Transverse colon (tissue), 4 donors: ENCODE results near the gene PTGR3.

Experiments
- CTCF ChIP-seq, 5 experiments: fragments of 200-600 bp in 3 of 5; fragments of 450-650 bp in 2 of 5; sonication (generic) in 3 of 5; IDR thresholded peaks; 1 replicate in 2 of 5; 2 replicates in 3 of 5; pipeline ENCODE4 v1.5.1; 2016 to 2017; ENCODE audit warnings: antibody characterized with exemption in 5 of 5, inconsistent platforms in 3 of 5, mild to moderate bottlenecking in 2 of 5, moderate library complexity in 1 of 5
- POLR2AphosphoS5 ChIP-seq, 3 donors: sonication (generic); formaldehyde crosslinking; IDR thresholded peaks; one replicate each; pipeline ENCODE4 v1.6.1; 2016; ENCODE audit warnings: antibody characterized with exemption in 3 of 3

DNA sequence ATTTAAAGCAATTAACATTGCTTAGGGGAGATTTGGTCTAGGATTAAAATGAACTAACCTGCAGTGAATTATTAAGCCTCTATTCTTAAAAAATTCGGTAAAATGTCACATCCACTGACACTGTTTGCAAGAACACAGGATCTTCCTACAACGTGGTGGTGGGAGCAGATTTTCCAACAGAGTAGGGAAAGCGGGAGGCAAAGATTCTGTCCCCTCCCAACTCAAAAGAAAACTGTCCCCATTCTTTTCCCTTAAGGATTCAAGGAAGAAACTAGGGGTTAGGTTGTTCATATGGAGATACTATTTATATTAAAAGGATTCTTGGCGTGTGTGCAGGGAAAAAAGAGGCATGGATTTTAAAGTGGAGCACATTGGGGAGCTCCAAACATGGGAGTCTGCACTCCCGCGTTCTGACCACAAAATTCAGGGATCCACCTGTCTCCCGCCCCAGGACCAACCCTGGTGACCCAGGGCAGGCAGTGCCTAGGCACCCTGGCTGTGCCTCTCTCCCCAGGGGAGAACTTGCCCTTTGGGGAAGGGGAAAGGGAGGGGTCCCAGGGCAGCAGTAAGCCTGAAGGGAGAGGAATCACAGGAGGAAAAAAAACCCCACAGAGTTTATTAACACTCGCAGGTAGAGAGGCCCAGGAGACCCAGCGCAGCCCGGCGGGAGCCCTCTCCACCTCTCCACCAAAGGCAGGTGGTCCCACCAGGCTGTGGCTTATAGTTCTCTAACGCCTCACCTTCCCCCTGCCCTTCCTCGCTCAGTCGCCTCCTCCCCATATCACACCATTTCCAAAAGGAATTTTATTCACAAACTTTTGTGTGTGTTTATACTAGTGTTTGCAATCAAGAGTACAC, 2.3 kb downstream of the PTGR3 start:
- no peak for TF ChIP-seq POLR2AphosphoS5 (IDR thresholded peaks at IDR 0.05)
- no peak for TF ChIP-seq CTCF (IDR thresholded peaks at IDR 0.05)
